WTC11 (cell line): Measurements from ENCODE around the gene HAO1.

Experiments
- ATF3 ChIP-seq: sonication (generic); formaldehyde crosslinking; conservative IDR thresholded peaks from 2 replicates; pipeline ENCODE4 v1.8.1; 2022; ENCODE audit warnings: mild to moderate bottlenecking, missing genetic modification reagents
- CREB1 ChIP-seq: sonication (generic); formaldehyde crosslinking; IDR thresholded peaks from 2 replicates; pipeline ENCODE4 v1.8.0; 2023; ENCODE audit warnings: mild to moderate bottlenecking, missing genetic modification reagents
- CREM ChIP-seq: sonication (generic); formaldehyde crosslinking; IDR thresholded peaks from 2 replicates; pipeline ENCODE4 v1.8.1; 2022; ENCODE audit warnings: mild to moderate bottlenecking, missing genetic modification reagents, moderate library complexity
- CTCF ChIP-seq: fragments of 200-600 bp; IDR thresholded peaks from 2 replicates; pipeline ENCODE4 v1.8.0; 2022; ENCODE audit warnings: antibody characterized with exemption
- E2F5 ChIP-seq: sonication (generic); formaldehyde crosslinking; IDR thresholded peaks from 2 replicates; pipeline ENCODE4 v1.8.1; 2022; ENCODE audit warnings: mild to moderate bottlenecking, moderate library complexity, missing genetic modification reagents
- ELF4 ChIP-seq: sonication (generic); formaldehyde crosslinking; IDR thresholded peaks from 2 replicates; pipeline ENCODE4 v1.8.1; 2022; ENCODE audit warnings: low read depth, mild to moderate bottlenecking, moderate library complexity, missing genetic modification reagents
- ESRRA ChIP-seq: sonication (generic); formaldehyde crosslinking; IDR thresholded peaks from 2 replicates; pipeline ENCODE4 v1.8.1; 2022; ENCODE audit warnings: mild to moderate bottlenecking, missing genetic modification reagents, borderline replicate concordance
- MAX ChIP-seq: sonication (generic); formaldehyde crosslinking; IDR thresholded peaks from 2 replicates; pipeline ENCODE4 v1.8.0; 2022; ENCODE audit warnings: mild to moderate bottlenecking, missing genetic modification reagents
- NR1H2 ChIP-seq: sonication (generic); formaldehyde crosslinking; IDR thresholded peaks from 2 replicates; pipeline ENCODE4 v1.9.0; 2021; ENCODE audit warnings: mild to moderate bottlenecking, moderate library complexity, missing genetic modification reagents
- NR3C1 ChIP-seq: sonication (generic); formaldehyde crosslinking; conservative IDR thresholded peaks from 2 replicates; pipeline ENCODE4 v1.8.1; 2023; ENCODE audit warnings: low read depth, mild to moderate bottlenecking, missing genetic modification reagents
- SMAD4 ChIP-seq: sonication (generic); formaldehyde crosslinking; IDR thresholded peaks from 2 replicates; pipeline ENCODE4 v1.8.0; 2022; ENCODE audit warnings: mild to moderate bottlenecking, missing genetic modification reagents
- TCF7 ChIP-seq: sonication (generic); formaldehyde crosslinking; IDR thresholded peaks from 2 replicates; pipeline ENCODE4 v1.8.0; 2022; ENCODE audit warnings: mild to moderate bottlenecking, low read depth, missing genetic modification reagents, moderate library complexity
- USF1 ChIP-seq: sonication (generic); formaldehyde crosslinking; IDR thresholded peaks from 2 replicates; pipeline ENCODE4 v1.8.0; 2022; ENCODE audit warnings: mild to moderate bottlenecking, missing genetic modification reagents
- ZNF138 ChIP-seq: sonication (generic); formaldehyde crosslinking; conservative IDR thresholded peaks from 2 replicates; pipeline ENCODE4 v1.8.1; 2022; ENCODE audit warnings: mild to moderate bottlenecking, moderate library complexity, missing genetic modification reagents

GRCh38 chr20:7926323-7926722, 13.9 kb downstream of the HAO1 start:
- no peak for TF ChIP-seq NR1H2 (CRISPR knock-in tag)
- TF ChIP-seq TCF7 (CRISPR knock-in tag), result no peak
- no peak for TF ChIP-seq CREM (CRISPR knock-in tag)
- no peak for TF ChIP-seq ZNF138 (CRISPR knock-in tag)
- TF ChIP-seq CREB1 (CRISPR knock-in tag), result no peak
- no peak for TF ChIP-seq CTCF
- TF ChIP-seq MAX (CRISPR knock-in tag), result no peak
- no peak for TF ChIP-seq SMAD4 (CRISPR knock-in tag)
- no peak for TF ChIP-seq USF1
- no peak for TF ChIP-seq NR3C1 (CRISPR knock-in tag)
- no peak for TF ChIP-seq ELF4
- no peak for TF ChIP-seq ESRRA (CRISPR knock-in tag)
- TF ChIP-seq ATF3 (CRISPR knock-in tag), result no peak
- no peak for TF ChIP-seq E2F5 (CRISPR knock-in tag)
